ENCODE measurements around the gene IL21.

Gene IL21

GRCh38 chr4:122633211-122633610 is 12.3 kb upstream of the IL21 start:
- DNase-seq (ENCODE audit: low read depth), result peak; percentile 6
- H3K4me3 ChIP-seq (replicated peaks; ENCODE audit: low read depth, low read length), result no peak overlapping the region
- TF ChIP-seq CTCF (IDR thresholded peaks at IDR 0.05; ENCODE audit: low read length, missing control alignments), result no peak

- peak; percentile 13 for DNase-seq (ENCODE audit: low read depth)
- no peak for TF ChIP-seq CTCF (IDR thresholded peaks at IDR 0.05; ENCODE audit: low read length, missing control alignments)
- H3K4me3 ChIP-seq (replicated peaks; ENCODE audit: low read depth, low read length), result no peak overlapping the region
Observed at GRCh38 chr4:122632396-122633143, 11.7 kb upstream of the IL21 start.

- no peak for DNase-seq (ENCODE audit: low read depth)
- no peak overlapping the region for H3K4me3 ChIP-seq (replicated peaks; ENCODE audit: low read depth, low read length)
- TF ChIP-seq CTCF (IDR thresholded peaks at IDR 0.05; ENCODE audit: low read length, missing control alignments), result no peak
Observed at GRCh38 chr4:122625156-122625555, 4.3 kb upstream of the IL21 start.

- TF ChIP-seq CTCF (IDR thresholded peaks at IDR 0.05; ENCODE audit: low read length, missing control alignments), result no peak
- DNase-seq (ENCODE audit: low read depth), result no peak
- H3K4me3 ChIP-seq (replicated peaks; ENCODE audit: low read depth, low read length), result no peak overlapping the region
Observed at GRCh38 chr4:122624205-122624604, 3.3 kb upstream of the IL21 start.

- H3K4me3 ChIP-seq (replicated peaks; ENCODE audit: low read depth, low read length), result no peak overlapping the region
- TF ChIP-seq CTCF (IDR thresholded peaks at IDR 0.05; ENCODE audit: low read length, missing control alignments), result no peak
Observed at GRCh38 chr4:122623637-122624166, 2.8 kb upstream of the IL21 start.

GRCh38 chr4:122622400-122622799 is 1.5 kb upstream of the IL21 start:
- DNase-seq (ENCODE audit: low read depth), result no peak
- TF ChIP-seq CTCF (IDR thresholded peaks at IDR 0.05; ENCODE audit: low read length, missing control alignments), result no peak
- H3K4me3 ChIP-seq (replicated peaks; ENCODE audit: low read depth, low read length), result no peak overlapping the region

More at GRCh38 chr4:122623637-122624166, 2.8 kb upstream of the IL21 start:
- no peak for DNase-seq (ENCODE audit: low read depth)

- no peak overlapping the region for H3K4me3 ChIP-seq (replicated peaks; ENCODE audit: low read depth, low read length)
- no peak for DNase-seq (ENCODE audit: low read depth)
- TF ChIP-seq CTCF (IDR thresholded peaks at IDR 0.05; ENCODE audit: low read length, missing control alignments), result no peak
Observed at GRCh38 chr4:122619611-122620010, 1.3 kb downstream of the IL21 start.
